Calu3 (cell line): ENCODE measurements around the gene MGMT. TPM values are rescaled to one million over a fixed set of nuclear protein-coding genes. Genes with fewer than 3 reads are reported as not detected.

Source experiments
- BruUV-seq: library from RNA; stranded (reverse); fragments of 400-500 nt; replicated peaks from 2 replicates; lab custom pipeline; 2021; lab: Mats Ljungman, UMichigan
- CTCF ChIA-PET: fragments of 300-600 bp; sonication (Branson Sonifier 250); formaldehyde crosslinking; loops from one replicate; lab custom pipeline; 2022; ENCODE audit warnings: antibody characterized with exemption; lab: Charles Lee
- DNase-seq: peaks from one replicate; pipeline ENCODE4 v3.0.0; 2022
- H3K27ac Mint-ChIP-seq: one replicate; pipeline ENCODE4 v1.8.0; 2022; ENCODE audit warnings: mixed read lengths; ENCODE audit not compliant: unreplicated experiment
- H3K27me3 Mint-ChIP-seq: one replicate; pipeline ENCODE4 v1.8.0; 2022; ENCODE audit warnings: mixed read lengths; ENCODE audit not compliant: unreplicated experiment
- H3K36me3 Mint-ChIP-seq: one replicate; pipeline ENCODE4 v1.8.0; 2022; ENCODE audit warnings: mild to moderate bottlenecking, moderate library complexity, mixed read lengths; ENCODE audit not compliant: insufficient read depth, unreplicated experiment
- H3K4me1 Mint-ChIP-seq: one replicate; pipeline ENCODE4 v1.8.0; 2022; ENCODE audit warnings: mild to moderate bottlenecking, low read depth, mixed read lengths; ENCODE audit not compliant: unreplicated experiment
- H3K4me3 Mint-ChIP-seq: one replicate; pipeline ENCODE4 v1.8.0; 2022; ENCODE audit warnings: mild to moderate bottlenecking, low read depth, moderate library complexity, mixed read lengths; ENCODE audit not compliant: unreplicated experiment
- H3K9me3 Mint-ChIP-seq: one replicate; pipeline ENCODE4 v1.8.0; 2022; ENCODE audit warnings: low read depth, mixed read lengths; ENCODE audit not compliant: unreplicated experiment
- intact Hi-C: fragments of 100-400 bp; cut with micrococcal nuclease; formaldehyde crosslinking; loops from one replicate; pipeline ENCODE4 v1.10.0; 2022; ENCODE audit not compliant: unreplicated experiment
- total RNA-seq: library from RNA; stranded (reverse); gene quantifications from 2 replicates; pipeline ENCODE4 v1.2.3, GENCODE V29; 2022
- TF ChIP-seq, protein P1 (sequence below): fragments of 200-600 bp; IDR thresholded peaks from one replicate; pipeline ENCODE4 v1.8.0; 2022; ENCODE audit warnings: antibody characterized with exemption; ENCODE audit not compliant: unreplicated experiment

MGMT gene
- total RNA-seq, 1 experiment from 2014 or later = 8.3 TPM

DNA sequence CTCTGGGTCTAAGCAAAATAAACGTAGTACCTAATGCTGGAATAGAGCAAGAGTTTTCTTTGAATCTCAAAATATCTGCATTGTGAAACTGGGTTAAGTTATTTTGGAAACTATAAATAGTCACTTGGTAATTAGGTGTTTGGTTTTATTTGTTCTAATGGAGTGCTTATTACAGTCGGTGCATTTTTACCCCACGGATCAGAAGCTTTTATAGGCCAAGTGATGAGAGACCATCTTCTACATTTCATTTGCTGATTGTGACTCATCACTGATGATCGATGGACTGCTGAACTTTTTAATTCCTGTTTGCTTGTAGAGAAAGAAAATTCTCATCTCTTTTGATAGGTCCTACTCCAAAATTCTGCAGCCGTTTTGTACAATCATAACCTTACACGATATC lies 28.2 kb downstream of the MGMT start:
- intact Hi-C loops = no loop called here
- CTCF ChIA-PET = interaction anchor here (0.6 kb wide), 1 partner anchor 602 kb away, joined by 3 read pairs; no protein-coding TSS in a partner anchor

DNA sequence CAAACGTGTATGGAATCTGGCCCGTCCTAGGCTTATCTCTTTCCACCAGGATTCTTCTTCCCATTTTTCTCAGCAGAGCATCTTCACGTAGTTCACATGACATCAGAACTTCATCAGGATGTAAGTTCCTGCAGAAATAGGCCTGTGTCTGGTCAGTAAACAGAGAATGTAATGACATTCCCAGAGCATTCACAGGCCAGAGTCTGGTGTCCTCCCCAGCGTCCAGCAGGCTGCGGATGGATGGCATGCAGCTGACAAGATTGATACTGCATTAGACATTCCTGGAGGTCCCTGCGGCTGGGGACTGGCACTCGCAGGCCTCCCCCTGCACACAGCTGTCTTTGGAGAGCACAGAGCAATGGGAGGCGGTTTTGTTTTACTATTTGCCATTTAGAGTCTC lies 28.7 kb downstream of the MGMT start:
- BruUV-seq = no TSS peak
- Mint-ChIP-seq H3K9me3 (peaks cover 13% of the 10 kb centered on the region), H3K36me3 (no peaks in the 10 kb centered on the region), H3K4me3 (no peak overlapping the region), H3K4me1 (no peaks in the 10 kb centered on the region), H3K27ac (no peak overlapping the region), H3K27me3 (no peaks in the 10 kb centered on the region)
- CTCF ChIA-PET = no interaction called here
- no peak for DNase-seq
- intact Hi-C loops = no loop called here
- TF ChIP-seq, protein P1, sequence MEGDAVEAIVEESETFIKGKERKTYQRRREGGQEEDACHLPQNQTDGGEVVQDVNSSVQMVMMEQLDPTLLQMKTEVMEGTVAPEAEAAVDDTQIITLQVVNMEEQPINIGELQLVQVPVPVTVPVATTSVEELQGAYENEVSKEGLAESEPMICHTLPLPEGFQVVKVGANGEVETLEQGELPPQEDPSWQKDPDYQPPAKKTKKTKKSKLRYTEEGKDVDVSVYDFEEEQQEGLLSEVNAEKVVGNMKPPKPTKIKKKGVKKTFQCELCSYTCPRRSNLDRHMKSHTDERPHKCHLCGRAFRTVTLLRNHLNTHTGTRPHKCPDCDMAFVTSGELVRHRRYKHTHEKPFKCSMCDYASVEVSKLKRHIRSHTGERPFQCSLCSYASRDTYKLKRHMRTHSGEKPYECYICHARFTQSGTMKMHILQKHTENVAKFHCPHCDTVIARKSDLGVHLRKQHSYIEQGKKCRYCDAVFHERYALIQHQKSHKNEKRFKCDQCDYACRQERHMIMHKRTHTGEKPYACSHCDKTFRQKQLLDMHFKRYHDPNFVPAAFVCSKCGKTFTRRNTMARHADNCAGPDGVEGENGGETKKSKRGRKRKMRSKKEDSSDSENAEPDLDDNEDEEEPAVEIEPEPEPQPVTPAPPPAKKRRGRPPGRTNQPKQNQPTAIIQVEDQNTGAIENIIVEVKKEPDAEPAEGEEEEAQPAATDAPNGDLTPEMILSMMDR = no peak

More for the DNA sequence above, 28.2 kb downstream of the MGMT start:
- Mint-ChIP-seq H3K27me3 (no peaks in the 10 kb centered on the region), H3K36me3 (no peaks in the 10 kb centered on the region), H3K27ac (no peak overlapping the region), H3K9me3 (peaks cover 14% of the 10 kb centered on the region), H3K4me3 (no peak overlapping the region), H3K4me1 (no peaks in the 10 kb centered on the region)
- no peak for DNase-seq
- TF ChIP-seq, protein P1 = no peak
- no TSS peak for BruUV-seq

DNA sequence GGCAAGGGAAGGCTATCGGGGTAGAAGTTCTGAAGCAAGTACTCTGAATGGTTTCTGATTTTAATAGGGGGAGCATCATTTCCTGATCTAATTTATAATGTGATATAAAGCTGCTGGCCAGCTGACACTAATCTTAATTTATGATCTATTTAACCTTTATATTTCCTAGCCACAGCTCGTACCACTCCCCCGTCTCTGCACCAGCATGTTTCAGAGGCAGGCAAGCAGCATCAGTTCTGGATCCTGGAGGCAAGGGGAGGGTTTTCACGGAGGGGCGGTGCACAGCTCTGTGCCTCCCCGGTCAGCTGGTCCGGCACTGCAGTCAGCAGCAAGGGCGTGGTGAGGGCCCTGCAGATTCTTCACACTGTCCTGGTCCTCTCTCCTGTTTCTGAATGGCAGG lies 30.0 kb downstream of the MGMT start:
- BruUV-seq = no TSS peak
- H3K4me3 Mint-ChIP-seq = no peak overlapping the region
- H3K9me3 Mint-ChIP-seq = peaks cover 4% of the 10 kb centered on the region
- TF ChIP-seq, protein P1 = no peak
- intact Hi-C loops = no loop called here
- DNase-seq = no peak
- H3K36me3 Mint-ChIP-seq = no peaks in the 10 kb centered on the region
- H3K4me1 Mint-ChIP-seq = no peaks in the 10 kb centered on the region
- H3K27ac Mint-ChIP-seq = no peak overlapping the region
- CTCF ChIA-PET = no interaction called here
- no peaks in the 10 kb centered on the region for H3K27me3 Mint-ChIP-seq

DNA sequence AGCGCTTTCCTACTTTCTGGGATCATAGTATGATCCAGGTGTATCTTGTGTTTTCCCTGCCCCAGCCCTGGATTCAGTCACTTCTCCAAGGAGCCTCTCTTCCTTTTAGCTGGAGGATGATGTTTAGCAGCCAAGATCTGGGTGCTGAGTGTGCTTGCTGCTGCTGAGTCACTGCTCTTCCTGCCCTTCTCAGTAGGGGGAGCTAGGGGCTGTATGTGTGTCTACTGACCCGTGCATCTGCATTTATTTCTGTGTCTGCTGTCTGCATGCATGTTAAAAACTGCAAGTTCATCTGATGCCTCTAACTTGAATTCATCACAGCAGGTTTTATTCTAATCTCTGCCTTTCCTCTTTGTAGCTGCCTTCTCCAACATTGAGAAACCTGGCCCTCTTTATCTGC lies 31.6 kb downstream of the MGMT start:
- no peaks in the 10 kb centered on the region for H3K36me3 Mint-ChIP-seq
- intact Hi-C loops = no loop called here
- TF ChIP-seq, protein P1 = no peak
- H3K9me3 Mint-ChIP-seq = peaks cover 3% of the 10 kb centered on the region
- no peak overlapping the region for H3K4me3 Mint-ChIP-seq
- no peaks in the 10 kb centered on the region for H3K4me1 Mint-ChIP-seq
- DNase-seq = no peak
- H3K27me3 Mint-ChIP-seq = no peaks in the 10 kb centered on the region
- no peak overlapping the region for H3K27ac Mint-ChIP-seq
- no TSS peak for BruUV-seq
- CTCF ChIA-PET = no interaction called here
